HG02970 (cell line): Measurements from ENCODE around the gene PRDM16.

Experiments
- ATAC-seq: cut with Tn5 transposase; IDR thresholded peaks from one replicate; pipeline ENCODE4 v1.9.1; 2021; ENCODE audit warnings: mild to moderate bottlenecking, moderate library complexity, moderate number of reproducible peaks; ENCODE audit not compliant: unreplicated experiment, low FRiP score

Gene PRDM16

GRCh38 chr1:3065797-3066196 lies 3.2 kb upstream of the PRDM16 start:
- no peak for ATAC-seq

GRCh38 chr1:3066250-3066711 lies 2.7 kb upstream of the PRDM16 start:
- no peak for ATAC-seq

GRCh38 chr1:3066826-3067225 lies 2.2 kb upstream of the PRDM16 start:
- ATAC-seq, result no peak

- ATAC-seq, result no peak
These were observed 1.7 kb upstream of the PRDM16 start for GRCh38 chr1:3067301-3067670.

- no peak for ATAC-seq
These were observed 1.1 kb upstream of the PRDM16 start for GRCh38 chr1:3067671-3068563.

GRCh38 chr1:3069491-3070308 lies 697 bp downstream of the PRDM16 start:
- ATAC-seq, result no peak

- no peak for ATAC-seq
These were observed 1.3 kb downstream of the PRDM16 start for GRCh38 chr1:3070309-3070643.

- ATAC-seq, result no peak
These were observed 1.9 kb downstream of the PRDM16 start for GRCh38 chr1:3070644-3071564.

- no peak for ATAC-seq
These were observed 2.8 kb downstream of the PRDM16 start for GRCh38 chr1:3071565-3072390.

- no peak for ATAC-seq
These were observed 3.6 kb downstream of the PRDM16 start for GRCh38 chr1:3072391-3073185.

GRCh38 chr1:3073186-3073488 lies 4.1 kb downstream of the PRDM16 start:
- ATAC-seq, result no peak

GRCh38 chr1:3073489-3074296 lies 4.7 kb downstream of the PRDM16 start:
- ATAC-seq, result no peak

GRCh38 chr1:3074297-3074741 lies 5.3 kb downstream of the PRDM16 start:
- no peak for ATAC-seq

- no peak for ATAC-seq
These were observed 5.8 kb downstream of the PRDM16 start for GRCh38 chr1:3074800-3075199.

- no peak for ATAC-seq
These were observed 6.8 kb downstream of the PRDM16 start for GRCh38 chr1:3075666-3076362.

- ATAC-seq, result no peak
These were observed 7.3 kb downstream of the PRDM16 start for GRCh38 chr1:3076363-3076740.

- no peak for ATAC-seq
These were observed 8.1 kb downstream of the PRDM16 start for GRCh38 chr1:3077081-3077480.

GRCh38 chr1:3077561-3077960 lies 8.6 kb downstream of the PRDM16 start:
- no peak for ATAC-seq
